ENCODE measurements around the gene ATP5PB.

- TF ChIP-seq CTCF (IDR thresholded peaks at IDR 0.05; ENCODE audit: low read depth, low read length, missing input control), result no peak
- TF ChIP-seq RXRA (IDR thresholded peaks at IDR 0.05), result no peak
- TF ChIP-seq RAD21 (IDR thresholded peaks at IDR 0.05), result no peak
These were observed 54.4 kb downstream of the ATP5PB start, which contains the start of the genes ADORA3 and TMIGD3 for GRCh38 chr1:111503585-111504060.
